HG02623 (cell line): ENCODE results near the gene C2orf68.
A peak's percentile ranks its signal among the peaks of the same experiment; 100 is the strongest.
"Not testable (repeated sequence)": the region's sequence is repeated elsewhere in the genome, so short reads cannot be mapped to it uniquely, and the experiment has no call there.

ENCODE experiments used
- ATAC-seq: cut with Tn5 transposase; IDR thresholded peaks from one replicate; pipeline ENCODE4 v1.9.1; 2021; ENCODE audit warnings: moderate library complexity; ENCODE audit not compliant: unreplicated experiment

The C2orf68 gene

DNA sequence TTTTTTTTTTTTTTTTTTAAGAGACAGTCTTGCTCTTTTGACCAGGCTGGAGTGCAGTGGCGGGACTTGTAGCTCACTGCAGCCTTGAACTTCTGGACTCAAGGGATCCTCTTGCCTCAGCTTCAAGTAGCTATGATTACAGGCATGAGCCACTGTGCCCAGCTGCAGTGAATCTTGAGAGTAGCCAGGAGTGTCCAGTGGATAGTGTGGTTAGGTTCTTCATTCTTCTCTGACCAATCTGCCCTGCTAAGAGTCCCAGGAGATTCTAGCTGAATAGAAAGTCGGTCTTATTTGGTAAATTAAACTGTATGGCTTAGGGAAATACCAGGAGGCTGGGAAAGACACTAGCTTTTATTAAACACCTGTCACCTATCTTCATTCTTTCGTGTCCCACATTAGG is 19.4 kb upstream of the C2orf68 start:
- no peak for ATAC-seq

DNA sequence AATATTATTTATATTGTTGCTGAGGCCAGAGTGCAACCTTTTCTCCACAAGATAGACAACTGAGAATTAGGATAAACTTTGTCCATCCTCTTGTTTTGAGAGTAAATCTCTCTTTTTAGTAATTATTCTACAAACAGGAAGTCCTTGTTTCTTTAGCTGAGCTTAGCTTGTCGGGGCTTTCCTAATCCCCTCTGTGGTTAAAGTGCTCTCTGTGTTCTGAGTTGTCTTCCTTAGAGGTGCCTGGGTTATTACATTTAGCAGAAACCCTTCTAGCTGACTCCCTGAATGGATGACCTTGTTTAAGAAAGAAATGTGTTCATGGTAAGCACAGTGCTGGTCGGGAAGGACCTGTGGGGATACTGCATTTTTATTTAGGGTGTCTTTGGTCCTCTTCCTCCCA is 16.8 kb upstream of the C2orf68 start:
- ATAC-seq, result no peak

DNA sequence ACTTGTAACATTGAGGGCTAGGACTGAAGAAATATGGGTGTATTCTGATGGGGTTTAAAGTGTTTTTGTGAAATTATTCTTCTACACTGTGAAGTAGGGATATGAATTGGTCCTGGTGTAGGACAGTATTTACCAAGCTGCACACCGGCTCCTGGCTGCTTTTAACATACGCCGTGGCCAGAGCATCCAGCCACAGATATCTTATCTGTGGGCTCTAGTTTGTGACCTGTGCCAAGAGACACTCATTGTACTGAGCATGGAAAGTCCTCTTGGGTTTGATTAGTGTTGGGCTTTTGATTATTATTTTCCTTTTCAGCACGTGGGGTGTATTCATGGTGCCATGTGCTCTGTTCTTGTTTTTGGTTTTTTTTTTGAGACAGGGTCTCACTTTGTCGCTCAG is 12.1 kb upstream of the C2orf68 start:
- ATAC-seq, result no peak

DNA sequence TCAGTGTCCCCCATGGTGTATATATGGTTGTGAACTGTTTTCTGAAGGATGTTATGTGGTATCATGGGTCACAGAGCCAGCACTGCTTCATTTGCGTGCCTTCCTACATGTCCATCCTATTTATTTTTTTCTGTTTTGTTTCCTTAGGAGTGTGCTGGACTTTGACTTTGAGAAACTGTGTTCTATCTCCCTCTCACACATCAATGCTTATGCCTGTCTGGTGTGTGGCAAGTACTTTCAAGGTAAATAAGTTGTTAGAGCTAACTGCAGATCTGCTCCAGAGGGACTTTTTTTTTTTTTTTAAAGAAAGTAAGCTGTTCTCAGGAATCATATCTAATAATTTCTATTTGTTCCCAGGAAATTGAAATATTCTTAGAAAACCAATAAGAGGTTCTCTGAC is 9.5 kb upstream of the C2orf68 start:
- ATAC-seq, result no peak

DNA sequence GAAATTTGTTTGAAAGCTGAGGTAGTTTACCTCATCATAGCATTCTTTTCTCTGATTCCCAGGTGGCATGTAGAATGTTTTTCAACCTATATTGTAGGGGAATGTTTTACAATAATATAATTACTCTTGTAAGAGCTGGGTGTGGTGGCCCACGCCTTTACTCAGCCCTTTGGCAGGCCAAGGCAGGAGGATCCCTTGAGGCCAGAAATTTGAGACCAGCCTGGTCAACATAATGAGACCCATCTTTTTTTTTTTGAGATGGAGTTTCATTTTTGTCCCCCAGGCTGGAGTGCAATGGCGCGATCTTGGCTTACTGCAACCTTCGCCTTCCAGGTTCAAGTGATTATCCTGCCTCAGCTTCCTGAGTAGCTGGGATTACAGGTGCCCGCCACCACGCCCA is 7.8 kb upstream of the C2orf68 start:
- no peak for ATAC-seq

DNA sequence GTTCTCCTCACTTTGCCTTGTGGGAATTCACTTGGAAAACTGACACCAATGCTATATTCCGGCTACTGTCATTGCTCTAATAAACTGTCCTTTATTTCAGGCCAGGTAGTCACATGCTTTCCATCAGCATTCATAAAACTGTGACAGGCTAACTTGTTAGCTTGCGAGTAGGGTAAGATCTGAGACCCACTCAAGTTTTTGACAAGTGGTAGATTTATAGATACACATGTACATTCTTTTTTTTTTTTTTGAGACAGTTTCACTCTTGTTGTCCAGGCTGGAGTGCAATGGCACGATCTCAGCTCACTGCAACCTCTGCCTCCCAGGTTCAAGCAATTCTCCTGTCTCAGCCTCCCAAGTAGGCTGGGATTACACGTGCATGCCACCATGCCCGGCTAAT is 5.9 kb upstream of the C2orf68 start:
- ATAC-seq, result not testable (repeated sequence)

DNA sequence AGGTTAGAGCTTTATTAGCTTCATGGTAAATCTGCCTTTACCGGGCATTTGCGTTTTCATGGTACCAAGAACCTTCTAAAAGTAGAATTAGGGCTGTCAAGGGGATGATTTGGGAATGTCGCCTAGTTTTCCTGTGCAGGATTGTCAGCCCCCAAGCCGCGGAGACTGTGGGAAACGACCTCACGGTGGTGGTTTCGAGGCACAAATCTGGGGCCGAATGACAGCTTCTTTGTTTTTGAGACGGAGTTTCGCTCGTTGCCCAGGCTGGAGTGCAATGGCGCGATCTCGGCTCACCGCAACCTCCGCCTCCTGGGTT is 3.5 kb upstream of the C2orf68 start:
- no peak for ATAC-seq

DNA sequence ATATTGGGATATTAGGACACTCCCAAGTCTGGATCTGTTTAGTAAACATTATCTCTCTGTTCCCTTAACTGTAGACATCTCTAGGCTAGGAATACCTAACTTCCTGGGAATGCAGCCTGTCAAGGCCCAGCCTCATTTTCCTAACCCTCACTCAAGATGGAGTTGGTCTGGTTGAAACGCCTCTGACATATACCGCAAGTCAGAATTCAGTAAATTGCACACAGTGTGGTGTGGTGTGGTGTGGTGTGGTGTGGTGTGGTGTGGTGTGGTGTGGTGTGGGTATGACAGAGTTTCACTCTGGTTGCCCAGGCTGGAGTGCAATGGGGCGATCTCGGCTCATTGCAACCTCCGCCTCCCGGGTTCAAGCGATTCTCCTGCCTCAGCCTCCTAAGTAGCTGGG is 2.9 kb upstream of the C2orf68 start:
- not testable (repeated sequence) for ATAC-seq

DNA sequence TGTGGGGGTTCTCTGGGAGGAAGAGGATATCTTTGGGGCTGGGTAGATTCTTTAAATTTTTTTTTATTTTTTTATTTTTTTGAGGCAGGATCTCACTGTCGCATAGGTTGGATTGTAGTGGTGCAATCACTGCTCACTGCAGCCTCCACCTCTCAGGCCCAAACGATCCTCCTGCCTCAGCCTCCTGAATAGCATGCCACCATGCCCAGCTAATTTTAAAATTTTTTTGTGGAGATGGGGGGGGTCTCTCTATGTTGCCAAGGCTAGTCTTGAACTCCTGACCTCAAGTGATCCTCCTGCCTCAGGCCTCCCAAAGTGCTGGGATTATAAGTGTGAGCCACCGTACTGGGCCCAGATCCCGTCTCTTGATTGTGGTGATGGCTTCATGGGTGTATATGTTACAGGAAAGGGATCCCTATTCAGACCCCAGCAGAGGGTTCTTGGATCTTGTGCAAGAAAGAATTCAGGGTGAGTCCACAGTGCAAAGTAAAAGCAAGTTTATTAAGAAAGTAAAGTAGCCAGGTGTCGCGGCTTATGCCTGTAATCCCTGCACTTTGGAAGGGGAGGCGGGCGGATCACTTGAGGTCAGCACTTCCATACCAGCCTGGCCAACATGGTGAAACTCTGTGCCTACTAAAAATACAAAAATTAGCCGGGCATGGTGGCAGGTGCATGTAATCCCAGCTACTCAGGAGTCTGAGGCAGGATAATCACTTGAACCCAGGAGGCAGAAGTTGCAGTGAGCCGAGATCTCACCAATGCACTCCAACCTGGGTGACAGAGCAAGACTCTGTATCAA is 2.0 kb upstream of the C2orf68 start:
- ATAC-seq, result no peak

DNA sequence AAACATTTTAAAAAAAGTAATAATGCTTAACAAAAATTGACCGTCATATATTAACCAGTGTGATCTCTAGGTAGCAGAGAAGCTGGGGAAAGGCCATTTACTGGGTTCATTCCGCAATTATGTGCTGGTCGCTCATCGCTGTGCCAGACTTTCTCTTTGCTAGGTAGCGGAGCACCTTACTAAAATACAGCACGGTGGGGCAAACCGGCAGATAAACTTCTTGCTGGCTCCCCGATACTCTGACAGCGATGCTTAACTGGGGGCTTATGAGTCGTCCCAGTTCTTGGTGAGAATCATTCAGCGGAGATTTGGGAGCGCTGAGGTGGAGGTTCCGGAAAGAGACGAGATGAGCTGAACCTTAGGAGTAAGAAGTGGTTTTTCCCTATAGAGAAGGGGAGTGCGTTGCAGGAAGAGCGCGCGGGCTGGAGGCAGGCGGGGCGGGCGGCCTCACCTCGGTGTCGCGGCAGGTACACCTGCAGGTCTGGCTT is 605 bp downstream of the C2orf68 start:
- ATAC-seq, result no peak

DNA sequence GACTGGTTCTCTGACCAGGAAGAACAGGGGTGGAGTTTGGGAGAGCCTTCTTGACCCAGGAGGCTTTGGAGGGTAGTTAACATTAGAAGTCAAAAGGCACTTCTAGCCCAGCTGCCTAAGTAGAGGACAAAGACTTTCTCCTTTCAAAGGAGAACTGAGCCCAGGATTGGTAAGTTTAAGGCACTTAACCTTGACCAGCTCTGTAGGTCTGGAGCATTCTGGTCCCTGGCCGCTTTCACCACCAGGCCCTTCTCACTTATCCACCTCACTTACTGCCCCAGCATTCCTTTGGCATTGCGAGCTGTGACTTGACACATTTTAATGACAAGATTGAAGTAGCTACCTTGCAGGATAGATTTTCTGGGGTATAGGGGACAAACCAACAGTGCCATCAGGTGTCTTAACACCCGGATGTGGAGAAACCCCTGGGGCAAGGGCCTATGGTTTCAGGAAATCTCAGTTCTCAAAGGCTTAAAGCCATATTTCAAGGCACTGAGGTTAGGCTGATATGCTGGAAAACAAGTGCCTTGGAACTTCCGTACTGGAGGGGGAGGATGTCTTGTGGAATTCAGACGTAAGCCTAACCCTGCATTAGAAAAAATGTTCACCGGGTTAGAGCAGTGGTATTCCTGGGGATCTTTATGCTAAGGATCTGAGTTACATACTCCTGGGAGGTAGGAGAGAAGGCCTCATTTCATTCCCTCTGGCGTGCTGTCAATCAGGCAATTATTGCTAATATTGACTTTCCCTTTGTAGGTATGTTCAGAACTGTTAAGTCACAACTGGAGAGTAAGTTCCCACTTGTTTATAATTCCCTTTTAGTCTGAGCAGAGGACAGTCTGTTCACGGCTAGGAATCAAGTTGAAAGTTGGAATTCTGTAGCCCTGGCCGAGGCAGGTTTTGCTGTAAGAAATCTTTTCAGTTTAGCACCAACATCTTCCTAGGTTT is 4.3 kb downstream of the C2orf68 start:
- ATAC-seq, result no peak

DNA sequence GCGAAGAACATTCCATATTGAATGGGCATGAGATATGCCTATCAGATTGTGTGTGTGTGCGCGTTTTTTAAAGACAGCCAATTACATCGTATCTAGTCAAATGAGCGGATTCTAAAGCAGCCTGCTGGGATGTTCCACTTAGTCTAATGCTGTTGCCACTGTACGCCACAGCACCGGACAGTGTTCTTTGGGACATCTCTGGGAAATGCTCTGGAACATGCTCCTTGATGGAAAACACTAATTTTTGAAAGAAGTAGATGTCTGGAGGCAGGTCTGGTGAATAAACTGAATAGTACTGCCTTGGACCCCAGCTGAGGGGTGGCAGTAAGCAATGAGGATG is 5.8 kb downstream of the C2orf68 start:
- ATAC-seq, result no peak

DNA sequence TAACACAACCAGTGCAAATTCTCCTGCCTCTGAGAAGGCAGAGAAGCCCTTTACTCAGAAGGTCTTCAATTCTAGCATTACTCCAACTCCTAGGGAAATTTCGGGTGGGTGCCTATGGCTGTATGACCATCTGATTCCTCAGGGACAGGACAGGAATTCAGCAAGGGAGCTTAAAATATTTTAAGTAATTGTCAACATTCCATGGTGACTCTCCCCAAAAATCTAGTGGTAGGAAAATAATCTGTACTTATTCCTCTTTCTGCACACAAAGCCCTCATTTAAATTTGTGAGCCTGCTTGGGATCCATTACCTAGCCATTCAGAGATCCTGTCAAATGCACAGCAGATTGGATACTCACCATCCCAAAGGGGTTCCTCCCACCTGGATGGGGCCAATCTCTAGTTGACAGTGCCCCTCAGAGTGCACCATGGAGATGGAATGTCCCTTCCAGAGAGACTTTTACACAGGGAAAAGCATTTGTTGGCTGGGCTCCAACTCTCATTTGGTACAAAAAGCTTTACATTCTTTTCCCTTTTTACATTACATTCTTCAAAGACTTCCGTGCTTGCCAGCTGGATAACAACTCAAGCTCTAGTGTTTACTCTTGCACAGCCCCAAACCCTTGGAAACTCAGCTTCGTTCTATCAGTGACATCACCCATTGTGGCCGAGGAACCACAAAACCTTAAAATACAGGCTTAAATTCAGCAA is 6.3 kb downstream of the C2orf68 start:
- ATAC-seq, result no peak

DNA sequence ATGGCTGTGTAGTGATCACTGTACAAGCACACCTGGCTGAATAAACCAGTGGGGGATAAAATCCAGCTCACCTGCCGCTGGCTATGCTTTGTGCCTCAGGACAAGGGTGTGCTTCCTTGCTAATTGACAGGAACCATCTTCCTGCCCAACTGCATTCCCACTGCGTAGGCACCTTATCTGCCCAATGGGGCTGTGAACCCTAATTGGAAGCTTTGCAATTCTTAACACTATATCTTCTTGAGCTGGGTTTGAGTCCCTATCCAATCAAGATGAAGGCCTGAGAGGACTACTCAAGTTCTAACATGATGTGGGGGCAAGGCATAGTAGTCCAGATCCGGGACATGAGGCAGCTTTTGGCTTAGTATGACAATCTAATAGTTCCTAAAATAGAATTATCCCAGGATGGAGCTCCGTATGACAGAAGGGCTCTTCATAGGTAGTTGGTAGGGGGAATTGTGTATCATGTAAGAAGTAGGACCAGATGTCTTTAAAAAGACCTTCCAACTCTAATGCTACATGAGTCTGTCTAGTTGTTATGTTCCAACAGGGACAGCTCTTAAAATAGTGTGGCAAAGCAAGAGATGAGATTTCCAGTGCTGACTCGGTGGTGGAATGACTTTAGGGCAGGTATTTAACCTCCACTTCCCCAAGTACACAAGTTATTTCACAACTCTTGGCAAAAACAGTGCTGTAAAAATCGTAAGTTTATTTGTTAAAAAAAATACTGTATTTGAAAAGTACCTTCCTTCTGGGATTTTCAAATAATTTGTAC is 7.1 kb downstream of the C2orf68 start:
- ATAC-seq, result no peak

DNA sequence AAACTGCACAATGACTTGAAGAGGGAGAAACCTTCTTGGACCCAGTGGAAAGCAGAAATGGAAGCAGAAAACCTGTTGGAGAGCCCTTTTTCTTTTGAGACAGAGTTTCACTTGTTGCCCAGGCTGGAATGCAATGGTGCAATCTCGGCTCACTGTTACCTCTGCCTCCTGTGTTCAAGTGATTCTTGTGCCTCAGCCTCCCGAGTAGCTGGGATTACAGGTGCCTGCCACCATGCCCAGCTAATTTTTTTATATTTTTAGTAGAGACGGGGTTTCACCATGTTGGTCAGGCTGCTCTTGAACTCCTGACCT is 7.8 kb downstream of the C2orf68 start:
- not testable (repeated sequence) for ATAC-seq

DNA sequence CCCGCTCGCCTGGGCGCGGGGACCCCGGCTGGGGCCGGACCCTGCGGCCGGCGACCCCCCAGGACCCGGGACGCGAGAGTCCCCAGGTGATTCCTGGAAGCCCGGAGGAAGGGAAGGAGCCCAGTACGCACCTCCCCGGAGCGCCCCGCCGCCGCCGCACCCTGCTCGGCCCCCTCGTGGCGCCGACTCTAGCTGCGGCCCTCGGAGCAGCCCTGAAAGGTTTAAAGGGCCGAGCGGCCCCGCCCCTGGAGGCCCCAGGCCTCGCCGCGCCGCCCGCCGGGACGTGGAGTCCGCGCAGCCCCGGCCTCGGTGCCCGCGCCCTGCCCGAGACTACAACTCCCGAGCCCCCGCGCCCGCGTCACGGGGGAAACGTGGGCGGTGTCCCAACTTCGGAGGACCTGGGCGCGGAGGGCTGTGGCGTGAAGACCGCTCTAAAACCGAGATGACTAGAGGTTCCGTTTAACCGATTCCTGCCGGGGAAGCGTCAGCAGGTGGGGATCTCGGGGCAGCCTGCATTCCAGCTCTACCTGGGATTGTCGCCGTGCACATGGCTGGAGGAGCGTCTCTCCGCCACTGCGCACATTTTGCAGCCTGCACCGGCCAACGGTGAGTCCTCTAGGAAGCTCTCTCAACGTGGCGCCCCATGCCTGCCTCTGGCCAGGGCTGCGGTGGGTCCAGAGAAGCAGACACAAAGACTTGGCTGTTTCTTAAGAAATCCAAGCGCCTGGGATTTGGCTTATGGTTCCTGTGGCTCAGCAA is 9.2 kb downstream of the C2orf68 start, which contains the start of gene TMEM150A:
Gene TMEM150A (minus strand): TSS at position 223 of the 759 bp plus-strand sequence. CDS start 750 bp downstream, outside the sequence.
- ATAC-seq, result peak; percentile 96

DNA sequence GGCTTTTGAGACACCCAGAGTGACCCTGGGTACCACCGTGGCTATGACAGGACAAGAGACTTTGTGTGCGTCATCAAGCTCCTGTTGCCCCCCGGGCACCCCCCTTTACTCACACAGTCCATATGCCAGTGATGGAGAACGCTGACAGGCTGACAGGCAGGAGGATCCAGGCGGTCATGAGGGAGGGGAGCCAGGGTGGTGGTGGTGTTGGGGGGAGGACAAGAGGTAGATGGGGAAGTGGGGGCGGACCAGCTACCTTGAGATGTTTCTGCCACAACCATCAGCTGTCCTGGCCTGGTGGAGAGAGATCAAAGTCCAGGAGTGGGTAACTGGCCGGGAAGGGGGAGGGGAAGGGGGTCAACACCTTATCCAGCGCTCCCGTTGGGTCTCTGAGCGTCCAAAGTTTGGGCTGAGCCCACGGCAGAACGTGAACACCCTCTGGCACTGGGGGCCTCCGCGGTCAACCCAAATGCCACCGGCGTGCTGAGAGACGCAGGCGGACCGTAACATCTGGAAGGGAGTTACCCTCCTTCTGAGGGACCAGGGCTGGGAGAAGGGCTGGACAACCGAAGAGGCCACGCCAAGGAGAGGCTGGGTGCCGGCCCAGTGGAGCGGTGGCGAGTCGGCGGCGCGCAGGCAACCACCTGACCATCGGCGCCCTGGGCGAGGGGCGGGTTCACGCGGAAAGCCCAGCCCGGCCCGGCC is 9.9 kb downstream of the C2orf68 start:
- ATAC-seq, result peak; percentile 24

DNA sequence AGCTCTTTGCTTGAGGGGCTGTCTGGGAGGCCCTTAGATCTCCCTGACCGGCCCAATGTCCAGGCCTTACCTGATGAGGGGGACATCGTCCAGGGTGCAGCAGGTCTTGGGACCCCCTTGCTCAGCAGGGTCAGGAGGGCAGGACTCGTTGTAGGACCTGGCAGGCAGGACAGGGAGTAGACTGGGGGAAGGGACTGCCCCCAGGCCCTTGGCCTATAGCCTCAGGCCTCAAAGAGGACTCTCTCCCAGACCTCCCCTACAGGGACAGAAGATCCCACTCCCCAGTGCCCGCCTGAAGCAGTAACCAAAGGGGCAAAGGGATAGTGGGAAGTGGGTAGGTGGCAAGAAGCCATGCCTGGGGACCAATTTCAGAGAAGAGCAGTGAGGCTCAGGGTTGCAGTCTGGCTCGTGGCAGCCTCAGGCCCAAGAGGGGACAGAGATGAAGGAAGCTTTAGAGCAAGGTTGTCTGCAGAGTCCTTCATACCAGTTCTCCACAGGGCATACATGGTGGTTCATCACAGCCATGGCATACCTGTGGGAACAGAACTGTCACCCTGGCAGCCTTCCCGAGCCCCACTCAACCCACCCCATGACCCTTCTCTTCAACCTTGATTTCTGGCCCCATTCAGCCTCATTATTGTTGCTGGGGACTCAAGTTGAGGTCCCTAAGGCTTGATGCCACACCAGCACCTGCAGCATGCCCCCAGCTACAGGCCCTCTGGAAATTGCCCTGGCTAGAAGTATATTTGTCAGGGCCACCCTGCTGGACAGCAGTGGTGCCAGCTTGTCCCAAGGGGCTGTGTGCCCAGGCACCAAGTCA is 10.7 kb downstream of the C2orf68 start:
- no peak for ATAC-seq

DNA sequence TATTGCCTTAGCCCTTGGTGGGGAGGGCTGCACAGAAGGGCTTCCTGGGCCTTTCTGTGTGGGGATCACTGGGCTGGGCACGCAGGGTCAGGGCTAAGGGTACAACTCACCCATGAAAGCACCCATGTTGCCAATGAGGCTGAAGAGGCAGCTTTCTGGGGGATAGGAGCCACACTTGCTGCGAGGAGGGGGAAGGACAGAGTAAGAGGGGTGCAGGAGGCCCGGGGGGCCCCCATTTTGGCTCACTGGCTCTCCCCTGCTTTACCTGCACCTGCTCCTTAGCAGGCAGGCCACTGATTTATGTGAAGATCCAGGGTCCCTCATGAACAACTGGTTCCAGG is 11.7 kb downstream of the C2orf68 start:
- no peak for ATAC-seq
